H1 (cell line): ENCODE measurements around the gene MAPKAP1. TPM values are rescaled to one million over a fixed set of nuclear protein-coding genes. Genes with fewer than 3 reads are reported as not detected.

Source experiments
- CTCF ChIA-PET: fragments of 300-600 bp; sonication (Branson Sonifier 250); formaldehyde crosslinking; loops from one replicate; lab custom pipeline; 2021; ENCODE audit not compliant: partially characterized antibody; lab: Charles Lee
- POLR2A ChIA-PET: fragments of 300-600 bp; sonication (Branson Sonifier 250); formaldehyde crosslinking; loops from one replicate; lab custom pipeline; 2021; ENCODE audit warnings: inconsistent platforms; ENCODE audit not compliant: partially characterized antibody; lab: Charles Lee
- DNase-seq, 2 experiments: peaks; one replicate each; pipeline versions ENCODE4 v3.0.0 to v3.0.0-alpha.2; 2010 to 2022; ENCODE audit warnings: low spot score in 2 of 2, low read depth in 1 of 2, mixed read lengths in 1 of 2
- FAIRE-seq: peaks from 2 replicates; lab custom pipeline; 2011; peaks lifted over from hg19 to GRCh38; lab: Jason Lieb, UNC
- H2AFZ ChIP-seq: 2 replicates; pipeline ENCODE4 v1.8.1; 2012; ENCODE audit warnings: low read length, inconsistent platforms
- H2AK5ac ChIP-seq: 2 replicates; pipeline ENCODE4 v1.6.1; 2013; ENCODE audit warnings: low read depth, low read length
- H2BK120ac ChIP-seq: replicated peaks from 2 replicates; pipeline ENCODE3; 2013; ENCODE audit warnings: low read depth, low read length, inconsistent platforms
- H2BK12ac ChIP-seq: 2 replicates; pipeline ENCODE4 v1.6.1; 2013; ENCODE audit warnings: low read depth, low read length
- H2BK15ac ChIP-seq: 2 replicates; pipeline ENCODE4 v1.6.1; 2013; ENCODE audit warnings: low read length
- H2BK20ac ChIP-seq: 2 replicates; pipeline ENCODE4 v1.6.1; 2013; ENCODE audit warnings: low read length
- H2BK5ac ChIP-seq: 2 replicates; pipeline ENCODE4 v1.6.1; 2013; ENCODE audit warnings: low read depth, low read length
- H3K14ac ChIP-seq: 2 replicates; pipeline ENCODE4 v1.6.1; 2013; ENCODE audit warnings: inconsistent platforms; ENCODE audit not compliant: insufficient read length
- H3K18ac ChIP-seq: 2 replicates; pipeline ENCODE4 v1.6.1; 2013; ENCODE audit warnings: low read length; ENCODE audit errors: extremely low read depth
- H3K23ac ChIP-seq: 2 replicates; pipeline ENCODE4 v1.6.1; 2013; ENCODE audit warnings: inconsistent platforms; ENCODE audit not compliant: insufficient read length
- H3K23me2 ChIP-seq: 2 replicates; pipeline ENCODE4 v1.6.1; 2013; ENCODE audit warnings: low read depth, low read length
- H3K27ac ChIP-seq: 2 replicates; pipeline ENCODE4 v1.6.1; 2011; ENCODE audit warnings: low read depth, low read length, inconsistent platforms
- H3K27me3 ChIP-seq, 4 experiments: replicated peaks in 1 of 4; 1 replicate in 1 of 4; 2 replicates in 3 of 4; pipeline versions ENCODE4 v1.6.1 to v1.8.1; 2011 to 2013; ENCODE audit warnings: low read length in 3 of 4, mild to moderate bottlenecking in 3 of 4, inconsistent platforms in 2 of 4, mixed read lengths in 2 of 4, moderate library complexity in 1 of 4; ENCODE audit not compliant: control insufficient read depth in 3 of 4, insufficient read depth in 3 of 4; ENCODE audit errors: extremely low read depth in 1 of 4
- H3K36me3 ChIP-seq, 4 experiments: 2 replicates each; pipeline versions ENCODE4 v1.6.1 to v1.8.1; 2011 to 2013; ENCODE audit warnings: mild to moderate bottlenecking in 4 of 4, low read length in 3 of 4, moderate library complexity in 2 of 4, control low read depth in 1 of 4, inconsistent platforms in 1 of 4; ENCODE audit not compliant: insufficient read depth in 4 of 4, control insufficient read depth in 2 of 4
- H3K4ac ChIP-seq: replicated peaks from 2 replicates; pipeline ENCODE3; 2013; ENCODE audit warnings: low read length, low read depth, mixed read lengths, inconsistent platforms; ENCODE audit not compliant: insufficient read length
- H3K4me1 ChIP-seq, 4 experiments: replicated peaks in 1 of 4; 1 replicate in 1 of 4; 2 replicates in 3 of 4; pipeline versions ENCODE4 v1.6.1 to v1.8.1; 2011 to 2013; ENCODE audit warnings: low read length in 3 of 4, inconsistent platforms in 2 of 4, mixed read lengths in 1 of 4; ENCODE audit not compliant: insufficient read depth in 4 of 4, control insufficient read depth in 3 of 4
- H3K4me2 ChIP-seq, 2 experiments: 2 replicates each; pipeline versions ENCODE4 v1.6.1 to v1.8.1; 2011 to 2013; ENCODE audit warnings: low read depth in 2 of 2, low read length in 2 of 2, control low read depth in 1 of 2, inconsistent platforms in 1 of 2, mild to moderate bottlenecking in 1 of 2; ENCODE audit not compliant: insufficient read depth in 1 of 2
- H3K4me3 ChIP-seq, 4 experiments: fragments of 200-600, 300-600 bp in 1 of 4; sonication (generic), shearing (Covaris generic), sonication (Bioruptor Twin) in 1 of 4; 2 replicates each; pipeline versions ENCODE4 v1.5.1 to v1.8.1; 2011 to 2016; ENCODE audit warnings: low read length in 4 of 4, low read depth in 3 of 4, control low read depth in 2 of 4, inconsistent platforms in 2 of 4, mild to moderate bottlenecking in 2 of 4, mixed read lengths in 1 of 4, moderate library complexity in 1 of 4; ENCODE audit not compliant: insufficient read depth in 2 of 4; ENCODE audit errors: extremely low read depth in 1 of 4
- H3K56ac ChIP-seq: replicated peaks from 2 replicates; pipeline ENCODE3; 2013; ENCODE audit warnings: low read depth, mild to moderate bottlenecking, mixed read lengths, low read length, inconsistent platforms; ENCODE audit not compliant: insufficient read length
- H3K79me1 ChIP-seq: 2 replicates; pipeline ENCODE4 v1.6.1; 2013; ENCODE audit warnings: low read depth, low read length, control low read depth
- H3K79me2 ChIP-seq, 2 experiments: 2 replicates each; pipeline versions ENCODE4 v1.6.1 to v1.8.1; 2012 to 2013; ENCODE audit warnings: low read length in 2 of 2, mild to moderate bottlenecking in 2 of 2, inconsistent platforms in 1 of 2; ENCODE audit not compliant: insufficient read depth in 2 of 2, control insufficient read depth in 1 of 2
- H3K9ac ChIP-seq, 4 experiments: replicated peaks in 1 of 4; 1 replicate in 1 of 4; 2 replicates in 3 of 4; pipeline versions ENCODE4 v1.6.1 to v1.8.1; 2011 to 2013; ENCODE audit warnings: low read depth in 3 of 4, low read length in 3 of 4, control low read depth in 2 of 4, mild to moderate bottlenecking in 2 of 4, moderate library complexity in 2 of 4, inconsistent platforms in 1 of 4; ENCODE audit errors: extremely low read depth in 1 of 4
- H3K9me3 ChIP-seq, 2 experiments: 2 replicates each; pipeline versions ENCODE4 v1.6.1 to v1.8.1; 2012 to 2013; ENCODE audit warnings: mild to moderate bottlenecking in 2 of 2, moderate library complexity in 2 of 2, control low read depth in 1 of 2, inconsistent platforms in 1 of 2, low read depth in 1 of 2, low read length in 1 of 2, mixed read lengths in 1 of 2; ENCODE audit not compliant: insufficient read depth in 2 of 2
- H4K20me1 ChIP-seq, 2 experiments: replicated peaks in 1 of 2; 2 replicates each; pipeline versions ENCODE3 to v1.8.1; 2011 to 2013; ENCODE audit warnings: inconsistent platforms in 2 of 2, low read length in 2 of 2, mild to moderate bottlenecking in 1 of 2; ENCODE audit not compliant: insufficient read depth in 2 of 2, control insufficient read depth in 1 of 2
- H4K5ac ChIP-seq: 2 replicates; pipeline ENCODE4 v1.6.1; 2013; ENCODE audit warnings: low read length, low read depth, mixed read lengths, inconsistent platforms; ENCODE audit not compliant: insufficient read length
- H4K8ac ChIP-seq: 2 replicates; pipeline ENCODE4 v1.8.0; 2013; ENCODE audit warnings: mild to moderate bottlenecking, moderate library complexity, low read length, inconsistent platforms; ENCODE audit not compliant: insufficient read depth; ENCODE audit errors: extremely low read depth
- H4K91ac ChIP-seq: replicated peaks from 2 replicates; pipeline ENCODE3; 2013; ENCODE audit warnings: low read length, mixed read lengths, inconsistent platforms; ENCODE audit not compliant: insufficient read length
- BCL11A ChIP-seq, 2 experiments: IDR thresholded peaks; one replicate each; pipeline ENCODE4 v1.6.1; 2011; ENCODE audit warnings: low read depth in 2 of 2, low read length in 2 of 2, mild to moderate bottlenecking in 2 of 2
- BRCA1 ChIP-seq: IDR thresholded peaks from 2 replicates; pipeline ENCODE4 v1.6.1; 2012; ENCODE audit warnings: low read depth, low read length, improper control_type of control experiment
- CTCF ChIP-seq, 3 experiments: IDR thresholded peaks; 1 replicate in 2 of 3; 2 replicates in 1 of 3; pipeline versions ENCODE4 v1.5.1 to v1.6.1; 2011; ENCODE audit warnings: low read length in 3 of 3, mild to moderate bottlenecking in 3 of 3, inconsistent platforms in 2 of 3, low read depth in 1 of 3, moderate library complexity in 1 of 3; ENCODE audit not compliant: insufficient read depth in 1 of 3; ENCODE audit errors: control extremely low read depth in 1 of 3
- POLR2AphosphoS5 ChIP-seq: IDR thresholded peaks from 2 replicates; pipeline ENCODE4 v1.6.1; 2011; ENCODE audit warnings: low read depth, low read length
- RAD21 ChIP-seq, 2 experiments: IDR thresholded peaks in 1 of 2; conservative IDR thresholded peaks in 1 of 2; 2 replicates each; pipeline ENCODE4 v1.6.1; 2011; ENCODE audit warnings: low read depth in 2 of 2, low read length in 2 of 2, improper control_type of control experiment in 1 of 2, inconsistent platforms in 1 of 2, mild to moderate bottlenecking in 1 of 2, moderate library complexity in 1 of 2
- RFX5 ChIP-seq: IDR thresholded peaks from 2 replicates; pipeline ENCODE4 v1.6.1; 2011; ENCODE audit warnings: low read depth, low read length, improper control_type of control experiment, borderline replicate concordance
- SIRT6 ChIP-seq: IDR thresholded peaks from one replicate; pipeline ENCODE4 v1.7.1; 2012; ENCODE audit warnings: low read length, inconsistent platforms
- SP2 ChIP-seq: IDR thresholded peaks from 2 replicates; pipeline ENCODE4 v1.6.1; 2012; ENCODE audit warnings: mild to moderate bottlenecking, low read length, inconsistent platforms
- SUZ12 ChIP-seq: fragments of 200-600 bp; sonication (generic); IDR thresholded peaks from 2 replicates; pipeline ENCODE4 v1.6.1; 2012; ENCODE audit warnings: mild to moderate bottlenecking, inconsistent platforms, low read length, moderate library complexity, mixed read lengths
- TCF12 ChIP-seq: IDR thresholded peaks from 2 replicates; pipeline ENCODE4 v1.6.1; 2011; ENCODE audit warnings: low read depth, mild to moderate bottlenecking, low read length
- USF2 ChIP-seq: IDR thresholded peaks from 2 replicates; pipeline ENCODE4 v1.6.1; 2011; ENCODE audit warnings: low read length, improper control_type of control experiment
- WGBS, 2 experiments: shearing (Covaris generic) in 1 of 2; methylation state at CpG; one replicate each; pipeline versions ENCODE4 v1.1.6 to v1.1.7; 2013 to 2015; ENCODE audit warnings: low lambda C conversion rate in 2 of 2, mixed read lengths in 2 of 2, inconsistent platforms in 1 of 2, low coverage in 1 of 2, missing lambda C conversion rate in 1 of 2; ENCODE audit not compliant: insufficient replicate concordance in 2 of 2, insufficient coverage in 1 of 2, insufficient read length in 1 of 2; ENCODE audit errors: extremely low coverage in 1 of 2, missing lambda C conversion rate in 1 of 2; 5-methylcytosine and 5-hydroxymethylcytosine counted together
- polyA plus RNA-seq, 7 experiments: library from polyadenylated mRNA; depleted of rRNA in 3 of 7; stranded (reverse) in 5 of 7; unstranded in 2 of 7; fragments of >200 nt in 5 of 7; fragments of 200-250 nt in 2 of 7; gene quantifications; 1 replicate in 5 of 7; 2 replicates in 1 of 7; 4 replicates in 1 of 7; pipeline versions ENCODE4 v1.2.1 to v1.2.3, GENCODE V29; 2011 to 2013; ENCODE audit warnings: missing spikeins in 2 of 7, mixed read lengths in 2 of 7
- total RNA-seq: library from RNA; stranded (reverse); fragmentation: NEBNext Ultra II Directional; extraction: Animal tissue kit (Norgen Biotek cat#: 25700); gene quantifications from 2 replicates; pipeline ENCODE4 v1.2.1, GENCODE V29; 2021

The MAPKAP1 gene
- total and polyA plus RNA-seq, 2 of the 8 experiments (the other 6 are each of a cell fraction or from before 2014, with no cell fraction given): 79.2 to 140 TPM

GRCh38 chr9:125570246-125570645 lies 136.8 kb downstream of the MAPKAP1 start:
- H2BK120ac ChIP-seq: no peak overlapping the region
- H4K8ac ChIP-seq: no peak overlapping the region
- H2AK5ac ChIP-seq: no peak overlapping the region
- H3K4me2 ChIP-seq: no peak overlapping the region
- no peak overlapping the region for H3K56ac ChIP-seq
- no peak overlapping the region for H4K91ac ChIP-seq
- peaks cover 0 to 11% (median 2%) of the 10 kb centered on the region in 4 experiments; a peak in 3 of 8 replicates for H3K36me3 ChIP-seq
- H3K4me3 ChIP-seq: no peak overlapping the region
- no peak overlapping the region for H2AFZ ChIP-seq
- no peak overlapping the region for H2BK15ac ChIP-seq
- no peak for DNase-seq
- H3K79me2 ChIP-seq: no peaks in the 10 kb centered on the region
- no peak overlapping the region for H4K5ac ChIP-seq
- no peaks in the 10 kb centered on the region for H3K27me3 ChIP-seq
- no peak for FAIRE-seq
- no peak overlapping the region for H2BK5ac ChIP-seq
- no peak overlapping the region for H2BK12ac ChIP-seq
- no peak overlapping the region for H2BK20ac ChIP-seq
- H3K23ac ChIP-seq: no peak overlapping the region
- no peaks in the 10 kb centered on the region for H4K20me1 ChIP-seq
- POLR2A ChIA-PET: no interaction called here
- H3K18ac ChIP-seq: no peak overlapping the region
- CTCF ChIA-PET: interaction anchor here (1.2 to 2.0 kb wide), 2 partner anchors 12 to 60 kb away, joined by 4 to 9 read pairs; no protein-coding TSS in a partner anchor
- H3K9ac ChIP-seq: no peak overlapping the region
- H3K4ac ChIP-seq: no peak overlapping the region
- H3K4me1 ChIP-seq: no peaks in the 10 kb centered on the region
- H3K9me3 ChIP-seq: peaks cover 15 to 29% of the 10 kb centered on the region in 2 experiments
- WGBS, 2 experiments: 98% methylated on average over 2 of the region's 2 CpGs; no CpG with 5 or more reads in 1 of the 2 experiments
- H3K79me1 ChIP-seq: no peaks in the 10 kb centered on the region
- H3K23me2 ChIP-seq: no peaks in the 10 kb centered on the region
- H3K27ac ChIP-seq: no peak overlapping the region
- no peak overlapping the region for H3K14ac ChIP-seq
- TF ChIP-seq SUZ12: no peak
- TF ChIP-seq CTCF (IDR thresholded peaks at IDR 0.05; ENCODE audit: control extremely low read depth in 1 of 3, insufficient read depth in 1 of 3, low read depth in 1 of 3, low read length in 3 of 3): no peak
- TF ChIP-seq BCL11A (IDR thresholded peaks at IDR 0.05; ENCODE audit: low read depth in 2 of 2, low read length in 2 of 2): no peak
- no peak for TF ChIP-seq SIRT6
- TF ChIP-seq SP2: no peak
- no peak for TF ChIP-seq POLR2AphosphoS5
- no peak for TF ChIP-seq BRCA1
- no peak for TF ChIP-seq TCF12
- TF ChIP-seq RAD21 (IDR thresholded peaks at IDR 0.05 in 1 of 2, conservative IDR thresholded peaks at IDR 0.05 in 1 of 2; ENCODE audit: low read depth in 2 of 2, low read length in 2 of 2): no peak
- TF ChIP-seq USF2: no peak
- no peak for TF ChIP-seq RFX5
